Measurements from ENCODE around the gene PNLIPRP1. TPM values are rescaled to one million over a fixed set of nuclear protein-coding genes. Genes with fewer than 3 reads are reported as not detected.

PNLIPRP1 gene
- total RNA-seq, 1 donor from 2014 or later: 0.90 TPM

DNA sequence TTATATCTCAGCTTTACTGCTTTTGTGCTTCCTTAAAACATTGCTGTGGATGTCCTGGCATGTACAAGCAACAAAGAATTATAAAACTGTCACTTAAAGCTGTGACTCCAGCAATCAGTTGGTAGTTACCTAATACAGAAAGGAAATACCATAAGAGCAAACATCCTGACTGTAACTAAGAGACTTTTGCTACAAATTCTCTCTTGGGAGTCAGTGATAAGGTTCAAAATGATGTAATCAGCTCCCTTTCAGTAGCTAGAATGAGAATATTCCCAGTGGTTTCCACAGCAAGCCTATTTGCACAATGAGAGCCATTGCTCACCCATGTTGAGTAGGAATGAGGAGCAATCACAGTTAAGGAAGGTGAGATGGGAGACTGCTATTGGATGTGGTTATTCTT, 7.6 kb downstream of the PNLIPRP1 start:
- no peak for DNase-seq (ENCODE audit: low spot score)

DNA sequence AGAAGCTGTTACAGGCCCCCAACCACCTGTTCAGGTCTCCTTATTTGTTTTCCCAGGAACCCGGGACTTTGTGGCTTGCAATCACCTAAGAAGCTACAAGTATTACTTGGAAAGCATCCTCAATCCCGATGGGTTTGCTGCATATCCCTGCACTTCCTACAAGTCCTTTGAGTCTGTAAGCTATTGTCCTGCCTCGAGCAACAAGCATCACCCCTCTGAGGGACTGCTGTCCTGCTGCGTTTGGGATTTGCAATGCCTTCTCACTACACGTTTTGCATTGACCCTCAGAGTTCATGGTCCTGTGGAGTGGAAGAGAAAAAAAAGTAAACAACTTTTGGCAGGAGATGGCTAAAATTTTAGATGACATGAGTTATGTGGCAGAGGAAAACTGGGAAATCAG, 9.2 kb downstream of the PNLIPRP1 start:
- no peak for DNase-seq (ENCODE audit: low spot score)

GRCh38 chr10:116602648-116603400, 12.1 kb downstream of the PNLIPRP1 start:
- DNase-seq (ENCODE audit: low spot score): no peak

- no peak for DNase-seq (ENCODE audit: low spot score)
Measured at GRCh38 chr10:116606061-116606483, 15.3 kb downstream of the PNLIPRP1 start.

GRCh38 chr10:116607336-116607735, 16.6 kb downstream of the PNLIPRP1 start:
- no peak for DNase-seq (ENCODE audit: low spot score)

- no peak for DNase-seq (ENCODE audit: low spot score)
Measured at GRCh38 chr10:116608686-116609594, 18.2 kb downstream of the PNLIPRP1 start.

DNA sequence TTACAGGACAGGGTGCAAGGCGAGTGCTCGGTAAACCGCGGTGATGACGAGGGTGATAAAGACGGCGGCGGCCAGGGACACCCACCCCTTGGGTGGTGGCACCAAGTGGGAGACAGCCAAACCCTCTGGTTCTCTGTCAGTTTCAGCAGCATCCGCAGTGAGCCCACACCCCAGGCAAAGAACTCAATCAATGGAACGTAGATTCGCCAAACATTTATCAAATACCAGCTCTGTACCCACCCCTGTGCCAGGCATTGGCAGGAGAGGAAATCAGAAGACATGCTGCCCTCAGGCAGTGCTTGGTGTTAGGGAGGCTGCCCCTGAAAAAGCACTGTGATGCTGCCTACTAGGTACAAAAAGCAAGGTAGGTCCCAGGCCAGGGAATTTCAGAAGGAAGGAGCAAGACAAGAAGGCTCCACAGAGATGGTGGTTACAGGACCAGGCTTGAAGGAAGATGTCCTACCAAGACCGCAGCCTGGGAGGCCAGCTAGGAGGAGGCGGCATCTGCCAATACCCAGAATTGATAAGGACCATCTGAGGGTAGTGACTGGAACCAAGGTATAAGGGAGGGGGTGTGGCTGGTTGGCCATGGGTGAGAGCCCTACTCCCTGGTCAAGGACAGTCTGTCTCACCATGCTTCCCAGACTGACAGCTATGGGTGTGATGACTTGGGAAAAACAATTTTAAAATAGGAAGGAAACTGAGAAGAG, 19.8 kb downstream of the PNLIPRP1 start:
- no peak for DNase-seq (ENCODE audit: low spot score)

GRCh38 chr10:116611153-116611545, 20.4 kb downstream of the PNLIPRP1 start:
- DNase-seq (ENCODE audit: low spot score): no peak

GRCh38 chr10:116612107-116612769, 21.5 kb downstream of the PNLIPRP1 start:
- no peak for DNase-seq (ENCODE audit: low spot score)

DNA sequence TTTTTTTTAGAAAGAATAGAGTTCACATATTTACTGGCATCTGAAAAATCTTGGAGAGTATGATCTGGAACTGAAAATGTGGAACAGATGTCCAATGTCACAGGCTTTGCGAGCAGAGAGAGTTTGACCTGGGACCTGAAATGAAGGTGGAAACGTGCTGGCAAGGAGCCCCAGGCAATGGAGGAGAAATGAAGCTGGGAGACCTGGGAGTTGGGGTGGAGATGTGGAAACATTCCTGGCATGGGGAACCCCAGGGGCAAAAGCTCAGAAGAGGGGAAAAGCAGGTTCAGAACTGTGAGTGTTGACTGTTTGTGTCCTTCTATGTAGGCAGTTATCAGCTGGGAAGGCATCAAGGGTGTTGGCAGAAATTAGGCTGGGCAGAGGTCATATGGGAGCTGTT, 22.7 kb downstream of the PNLIPRP1 start:
- DNase-seq (ENCODE audit: low spot score): no peak

GRCh38 chr10:116614796-116615195, 24.0 kb downstream of the PNLIPRP1 start:
- peak; percentile 41 for DNase-seq (ENCODE audit: low spot score)

GRCh38 chr10:116615199-116615776, 24.5 kb downstream of the PNLIPRP1 start:
- DNase-seq (ENCODE audit: low spot score): no peak

GRCh38 chr10:116620423-116621400, 30.0 kb downstream of the PNLIPRP1 start, which contains the start of gene PNLIPRP2:
TSS of gene PNLIPRP2 (plus strand) at chr10:116620953.
- peak; percentile 78 for DNase-seq (ENCODE audit: low spot score)

DNA sequence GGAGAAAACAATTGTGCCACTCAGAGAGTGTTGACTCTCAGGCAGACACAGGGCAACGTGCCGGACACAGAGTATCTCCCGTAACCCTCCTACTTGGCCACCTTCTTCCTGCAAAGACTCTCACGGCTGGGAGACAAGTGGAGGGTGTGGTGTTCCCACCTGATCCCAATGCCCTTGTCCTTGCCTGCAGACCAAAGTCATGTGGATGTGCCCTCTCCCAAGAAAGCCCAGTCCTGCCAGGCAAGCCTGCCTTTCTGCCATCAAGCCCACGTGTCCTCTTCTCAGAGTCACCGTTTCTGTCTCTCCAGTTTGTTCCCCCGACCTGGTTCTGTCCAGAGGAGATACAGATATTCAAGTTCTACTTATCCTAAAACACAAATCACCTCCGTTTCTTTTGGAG, 30.7 kb downstream of the PNLIPRP1 start:
- peak; percentile 74 for DNase-seq (ENCODE audit: low spot score)

DNA sequence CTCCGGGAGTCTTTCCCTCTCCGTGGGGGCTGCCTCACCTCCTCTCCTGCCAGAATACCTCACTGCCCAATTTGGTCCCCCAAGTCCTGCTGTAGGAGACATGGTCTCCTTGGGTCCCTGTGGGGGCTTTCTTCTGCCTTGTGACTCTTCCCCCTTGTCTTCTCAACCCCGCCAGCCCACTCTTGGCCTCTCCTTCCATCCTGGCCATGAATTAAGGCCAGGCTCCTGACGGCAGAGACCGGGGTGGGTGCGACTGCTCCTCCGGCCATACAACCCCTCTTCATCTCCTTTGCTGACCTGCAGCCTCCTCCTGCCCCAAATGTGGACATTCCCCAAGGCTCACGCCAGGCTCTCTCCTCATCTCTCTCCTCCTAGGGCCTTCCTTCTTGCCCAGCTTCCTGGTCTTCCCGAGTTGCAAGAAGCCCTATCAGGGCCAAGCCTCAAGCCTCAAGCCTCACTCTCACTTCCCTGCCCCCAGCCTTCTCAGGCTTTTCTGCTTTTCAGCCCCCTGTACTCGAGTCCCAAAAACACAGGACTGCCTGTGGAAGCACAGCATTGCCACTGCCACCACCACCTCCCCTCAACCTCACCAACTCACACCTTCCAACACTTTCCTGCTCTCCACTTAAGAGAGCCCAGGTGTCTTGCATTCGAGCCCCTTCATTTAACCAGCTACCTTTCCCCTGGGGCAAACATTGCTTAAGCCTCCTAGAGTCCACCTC, 31.3 kb downstream of the PNLIPRP1 start:
- peak; percentile 51 for DNase-seq (ENCODE audit: low spot score)

DNA sequence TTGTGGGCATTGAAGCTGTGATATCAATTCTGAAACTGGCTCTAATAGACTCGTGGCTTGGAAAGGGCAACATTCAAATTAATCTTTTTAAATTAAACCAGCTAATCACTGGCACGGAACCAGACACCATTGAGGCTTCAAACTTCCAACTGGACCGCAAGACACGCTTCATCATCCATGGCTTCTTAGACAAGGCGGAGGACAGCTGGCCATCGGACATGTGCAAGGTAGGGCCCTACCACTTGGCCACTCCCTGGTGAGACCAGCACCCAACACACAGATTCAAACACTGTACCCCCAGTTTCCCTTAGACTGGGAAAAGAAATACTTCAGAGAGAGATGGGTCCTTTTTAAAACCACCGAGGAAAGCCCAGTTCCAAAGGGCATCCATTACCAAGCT, 35.1 kb downstream of the PNLIPRP1 start:
- DNase-seq (ENCODE audit: low spot score): peak; percentile 73

GRCh38 chr10:116626815-116627214, 36.1 kb downstream of the PNLIPRP1 start:
- peak; percentile 59 for DNase-seq (ENCODE audit: low spot score)

DNA sequence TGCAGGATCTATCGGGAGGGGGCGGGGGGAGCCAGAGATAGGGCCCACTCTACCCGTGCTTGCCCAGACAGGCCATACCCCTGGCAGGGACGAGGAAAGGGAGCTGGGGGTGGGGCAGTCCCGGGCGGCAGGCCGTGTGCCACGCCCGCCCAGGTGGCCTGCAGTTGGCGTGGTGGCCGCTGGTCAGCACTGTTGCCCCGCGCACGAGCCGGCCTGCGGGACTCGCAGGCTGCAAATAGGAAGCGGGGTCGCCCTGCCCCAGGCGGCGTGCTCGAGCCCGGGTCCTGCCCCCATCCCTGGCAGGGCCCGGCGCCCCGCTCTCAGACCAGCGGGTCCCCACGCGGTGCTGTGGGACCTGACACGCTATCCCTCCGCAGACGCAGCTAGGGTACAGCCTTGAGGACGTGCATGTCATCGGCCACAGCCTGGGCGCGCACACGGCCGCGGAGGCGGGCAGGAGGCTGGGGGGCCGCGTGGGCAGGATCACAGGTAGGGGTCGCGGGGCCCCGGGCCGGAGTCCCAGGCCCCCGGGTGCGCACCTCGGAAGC, 36.7 kb downstream of the PNLIPRP1 start:
- peak; percentile 78 for DNase-seq (ENCODE audit: low spot score)
